ENCODE data around the gene ZNF365. TPM values are rescaled to one million over a fixed set of nuclear protein-coding genes. Genes with fewer than 3 reads are reported as not detected.

ZNF365 gene
- total and polyA plus RNA-seq, 9 of the 15 experiments (the other 6 are each of a cell fraction or from before 2014, with no cell fraction given) = 0.03 to 0.04 TPM; not detected in 7

GRCh38 chr10:62377026-62377415 lies 2.9 kb downstream of the ZNF365 start:
- Histone ChIP-seq H2AFZ (ENCODE audit: low read depth, low read length) (no peak overlapping the region), H3K9me3 (replicated peaks; ENCODE audit: control insufficient read depth, insufficient read depth, low read depth, low read length) (no peaks in the 10 kb centered on the region), H3K79me2 (ENCODE audit: control insufficient read depth, insufficient read depth, low read length) (no peaks in the 10 kb centered on the region), H3K27me3 (ENCODE audit: control insufficient read depth in 2 of 2, insufficient read depth in 2 of 2, low read length in 2 of 2) (peaks cover 0 to 14% of the 10 kb centered on the region in 2 experiments; a peak in 4 of 5 replicates), H3K9me1 (ENCODE audit: control insufficient read depth, insufficient read depth, low read length) (no peaks in the 10 kb centered on the region), H3K4me3 (no peak overlapping the region), H3K4me2 (ENCODE audit: insufficient read depth, low read length) (no peak overlapping the region), H3K9ac (ENCODE audit: insufficient read depth in 1 of 2, low read depth in 2 of 2, low read length in 2 of 2) (no peak overlapping the region), H3K27ac (ENCODE audit: extremely low read depth, low read depth, low read length) (no peak overlapping the region), H3K36me3 (ENCODE audit: control insufficient read depth, insufficient read depth, low read length) (no peaks in the 10 kb centered on the region), H3K4me1 (replicated peaks in 1 of 2; ENCODE audit: control insufficient read depth in 2 of 2, insufficient read depth in 2 of 2, low read length in 2 of 2) (peaks cover 0 to 6% of the 10 kb centered on the region in 2 experiments; a peak in 1 of 5 replicates), H4K20me1 (replicated peaks; ENCODE audit: control insufficient read depth, insufficient read depth, low read length) (no peaks in the 10 kb centered on the region)
- intact Hi-C loops (cut with micrococcal nuclease) = no loop called here
- CTCF ChIA-PET (ENCODE audit: low intra/inter-chr PET ratio) = no interaction called here
- in situ Hi-C loops (cut with MboI) = no loop called here
- 0% methylated on average over 3 of the region's 3 CpGs for WGBS (ENCODE audit: insufficient coverage, low coverage, missing lambda C conversion rate)
- POLR2A ChIA-PET = no interaction called here
- FAIRE-seq = no peak
- TF ChIP-seq BMI1 (IDR thresholded peaks at IDR 0.05; ENCODE audit: low read length) = no peak
- no peak for TF ChIP-seq ZMIZ1 (IDR thresholded peaks at IDR 0.05; ENCODE audit: low read depth in 2 of 2, low read length in 2 of 2)
- TF ChIP-seq NR3C1 (CRISPR knock-in tag; IDR thresholded peaks at IDR 0.05) = no peak
- TF ChIP-seq NR2C1 (IDR thresholded peaks at IDR 0.05) = no peak
- TF ChIP-seq NR2C1 (tag; IDR thresholded peaks at IDR 0.05) = no peak
- TF ChIP-seq SMAD3 (CRISPR knock-in tag; conservative IDR thresholded peaks at IDR 0.05) = no peak
- no TSS peak for BruUV-seq (replicated peaks)
- DNase-seq (ENCODE audit: extremely low read depth in 1 of 4, low spot score in 3 of 4) = no peak
- ATAC-seq = no peak
